Right hindlimb (tissue), 1 donor: ENCODE measurements around the gene TMEM120B.
"Not testable (repeated sequence)": the region's sequence is repeated elsewhere in the genome, so short reads cannot be mapped to it uniquely, and the experiment has no call there.

ENCODE experiments used
- DNase-seq: peaks from one replicate; pipeline ENCODE4 v3.0.0-alpha.2; 2018

TMEM120B gene

DNA sequence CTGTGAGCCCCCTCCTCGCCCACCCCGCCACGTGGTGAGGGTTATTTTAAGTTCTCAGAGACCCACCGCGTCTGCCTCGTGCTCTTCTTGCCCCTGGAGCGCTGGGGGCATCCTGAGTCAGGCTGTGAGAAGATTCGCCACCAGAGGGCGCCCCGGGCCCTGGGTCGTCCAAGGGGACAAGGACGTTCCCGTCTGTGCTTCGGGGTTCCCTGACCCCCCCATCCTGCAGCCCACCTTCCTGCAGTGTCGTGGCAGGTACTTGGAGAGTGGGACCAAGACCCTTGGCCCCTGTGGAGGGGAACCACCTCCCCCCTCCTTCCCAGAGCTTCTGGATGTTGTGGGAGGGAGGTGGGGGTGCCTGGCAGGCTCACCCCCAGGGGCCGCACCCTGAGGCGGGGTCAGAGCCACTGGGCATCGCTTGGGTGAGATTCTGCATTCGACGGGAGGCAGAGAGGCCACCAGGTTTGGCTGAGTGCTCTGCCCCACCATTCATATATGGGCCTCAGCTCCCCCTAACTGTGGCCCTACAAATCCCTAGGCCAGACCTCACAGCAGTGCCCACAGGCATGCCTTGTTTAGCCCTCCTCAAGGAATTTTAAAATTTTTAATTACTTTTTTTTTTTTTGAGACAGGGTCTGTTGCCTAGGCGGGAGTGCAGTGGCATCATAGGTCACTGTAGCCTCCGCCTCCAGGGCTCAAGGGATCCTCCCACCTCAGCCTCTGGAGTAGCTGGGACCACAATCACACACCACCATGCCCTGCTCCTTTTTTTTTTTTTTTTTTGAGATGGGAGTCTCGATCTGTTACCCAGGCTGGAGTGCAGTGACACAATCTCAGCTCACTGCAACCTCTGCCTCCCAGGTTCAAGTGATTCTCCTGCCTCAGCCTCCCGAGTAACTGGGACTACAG lies 63.9 kb downstream of the TMEM120B start:
- peak; percentile 72 for DNase-seq

DNA sequence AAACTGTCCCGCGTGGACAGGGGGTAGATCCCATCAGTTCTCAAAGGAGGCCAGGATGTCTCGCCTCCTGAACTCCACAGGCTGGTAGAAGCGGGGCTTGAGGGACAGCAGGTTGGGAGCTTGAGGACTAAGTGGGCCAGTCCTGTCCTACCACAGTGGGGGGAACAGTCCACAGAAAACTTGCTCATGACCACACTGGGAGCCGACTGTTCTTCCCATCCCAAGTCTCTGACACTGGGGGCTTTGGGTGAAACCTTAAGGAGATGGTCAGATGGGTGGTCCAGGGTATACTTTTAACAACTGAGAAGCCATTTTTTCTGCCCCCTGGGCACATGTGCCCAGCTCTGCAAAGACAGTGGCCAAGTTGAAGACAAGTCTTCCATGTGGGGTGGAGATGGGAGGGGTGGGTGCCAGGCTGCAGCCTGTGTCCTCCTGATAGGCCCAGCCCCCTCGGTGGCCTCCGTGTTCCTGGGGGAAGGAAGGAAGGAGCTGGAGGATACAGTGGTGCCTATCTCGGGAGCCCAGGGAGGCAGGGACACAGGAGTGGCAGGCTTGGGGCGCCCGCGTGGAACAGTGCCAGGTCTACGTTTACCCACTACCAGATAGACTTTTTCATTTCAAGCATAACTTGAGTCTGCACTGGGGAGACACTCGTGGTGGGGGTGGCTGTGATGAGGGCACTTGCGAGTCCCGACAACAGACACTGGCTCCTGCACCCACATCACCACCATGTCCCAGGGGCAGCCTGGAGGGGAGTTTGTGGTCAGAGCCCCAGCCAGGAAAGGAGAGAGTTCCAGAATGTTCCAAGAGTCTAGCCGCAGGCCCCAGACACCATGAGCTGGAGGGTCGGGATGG lies 66.2 kb downstream of the TMEM120B start:
- DNase-seq = no peak

DNA sequence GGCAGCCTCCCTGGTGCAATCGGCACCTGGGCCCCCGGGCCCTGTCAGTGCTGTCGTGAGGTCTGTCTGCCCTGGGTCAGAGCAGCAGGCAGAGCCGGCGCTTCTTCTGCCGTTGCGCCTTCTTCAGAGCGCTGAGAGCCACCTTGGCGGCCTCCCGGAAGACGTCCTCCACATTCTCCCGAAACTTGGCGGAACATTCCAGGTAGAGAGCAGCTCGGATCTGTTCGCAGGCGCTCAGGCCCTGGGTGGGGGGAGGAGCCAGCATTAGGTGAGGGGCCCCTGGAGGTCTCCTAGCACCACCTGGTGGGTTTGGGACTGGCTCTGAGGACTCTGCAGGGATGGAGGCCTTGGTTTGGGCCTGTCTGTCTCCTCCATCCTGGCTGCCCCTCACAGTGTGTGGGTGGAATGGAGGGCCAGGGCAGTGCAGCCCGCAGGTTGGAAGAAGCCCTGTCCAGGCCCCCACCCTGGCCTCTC lies 66.9 kb downstream of the TMEM120B start:
- DNase-seq = no peak

DNA sequence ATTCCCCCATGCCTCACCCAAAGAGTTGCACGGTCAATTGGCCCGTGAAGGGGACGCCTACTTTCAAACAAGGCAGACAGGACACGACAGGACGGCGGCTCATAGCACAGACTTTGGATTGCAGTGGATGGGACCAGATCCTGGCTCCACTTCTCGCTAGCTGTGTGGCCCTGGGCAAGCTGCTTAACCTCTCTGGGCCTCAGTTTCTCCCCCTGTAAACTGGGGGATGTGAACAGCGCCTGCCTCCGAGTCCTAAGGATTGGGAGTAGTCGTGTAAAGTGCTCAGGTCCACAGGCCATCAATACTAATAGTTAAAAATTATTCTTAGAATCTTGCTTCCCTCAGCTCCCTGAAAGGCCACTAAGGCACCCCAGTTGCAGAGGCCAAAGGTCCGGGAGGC lies 67.9 kb downstream of the TMEM120B start:
- no peak for DNase-seq

DNA sequence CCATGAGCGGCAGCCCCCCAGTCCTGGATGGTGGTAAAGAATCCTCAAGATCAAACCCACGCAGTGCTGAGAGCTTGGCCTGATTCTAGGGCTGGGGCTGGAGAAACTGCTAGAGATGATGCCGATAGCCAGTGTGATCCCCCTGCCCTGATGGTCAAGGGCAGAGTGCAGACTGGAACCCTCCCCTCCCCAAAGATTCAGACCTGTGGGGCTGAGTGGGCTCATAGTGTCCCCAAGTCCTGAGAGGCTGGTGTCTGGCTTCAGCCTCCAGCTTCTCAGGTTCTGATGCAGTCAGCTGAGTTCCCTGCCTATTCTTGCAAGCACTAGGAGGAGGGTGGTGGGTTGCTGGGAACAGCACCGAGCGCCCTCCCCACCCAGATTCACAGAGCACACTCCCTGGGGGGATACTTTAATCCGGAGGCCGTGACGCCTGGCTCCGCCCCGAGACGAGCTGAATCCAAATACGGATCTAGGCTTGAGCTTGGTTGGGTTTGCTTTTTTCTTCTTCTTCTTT lies 69.0 kb downstream of the TMEM120B start:
- peak; percentile 46 for DNase-seq

DNA sequence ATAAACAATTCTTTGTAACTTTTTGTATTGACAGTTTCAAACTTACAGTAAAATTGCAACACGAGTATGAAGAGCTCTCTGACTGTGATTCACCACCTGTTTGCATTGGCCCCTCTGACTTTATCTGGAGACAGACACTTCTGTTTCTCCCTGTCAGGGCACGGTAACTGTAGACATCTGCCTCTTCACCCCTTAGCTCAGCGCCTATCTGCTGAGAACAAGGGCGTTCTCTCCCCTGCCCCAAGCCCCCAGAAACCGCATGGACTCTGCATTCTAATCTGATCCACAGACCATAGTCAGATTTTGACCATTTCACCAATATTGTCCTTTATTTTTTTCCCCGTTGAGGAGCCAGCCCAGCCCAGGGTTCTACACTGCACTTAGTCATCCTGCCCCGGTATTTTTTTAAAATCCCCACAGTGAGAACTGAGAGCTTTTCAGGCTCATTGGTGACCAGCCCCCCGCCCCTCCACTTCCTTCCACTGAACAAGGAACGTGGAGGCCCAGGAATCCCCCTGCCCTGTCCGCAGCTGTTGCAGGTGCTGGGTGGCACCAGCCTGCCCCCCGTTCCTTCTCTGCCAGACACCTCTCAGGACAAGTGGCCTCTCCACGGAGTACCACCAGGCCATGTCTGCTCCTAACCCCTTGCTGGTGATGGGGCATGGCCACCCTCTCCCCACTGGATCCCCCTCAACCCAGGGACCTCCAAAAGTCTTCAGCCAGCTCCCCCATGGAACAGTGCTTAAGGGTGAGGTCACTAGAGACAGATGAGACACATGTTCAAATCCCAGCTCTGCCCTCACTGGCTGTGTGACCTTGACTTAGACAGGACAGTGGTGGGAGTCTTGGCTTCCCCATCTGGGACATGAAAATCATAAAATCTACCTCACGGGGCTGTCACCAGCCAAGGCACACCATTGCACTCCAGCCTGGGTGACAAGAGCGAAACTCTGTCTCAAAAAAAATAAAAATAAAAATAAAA lies 69.7 kb downstream of the TMEM120B start:
- no peak for DNase-seq

DNA sequence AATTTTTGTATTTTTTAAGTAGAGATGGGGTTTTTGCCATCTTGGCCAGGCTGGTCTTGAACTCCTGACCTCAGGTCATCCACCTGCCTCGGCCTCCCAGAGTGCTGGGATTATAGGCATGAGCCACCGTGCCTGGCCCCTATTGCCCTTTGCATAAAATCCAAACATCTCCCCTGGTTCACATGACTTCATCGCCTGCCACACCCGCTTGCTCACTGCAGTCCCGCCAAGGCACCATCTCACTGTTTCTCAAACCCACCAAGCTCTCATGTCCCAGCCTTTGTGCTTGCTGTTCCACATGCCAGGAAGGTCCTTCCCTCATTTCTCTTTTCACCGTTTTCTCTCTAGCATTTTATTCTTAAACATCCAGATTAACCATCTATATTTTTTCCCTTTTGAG lies 71.2 kb downstream of the TMEM120B start:
- DNase-seq = no peak

DNA sequence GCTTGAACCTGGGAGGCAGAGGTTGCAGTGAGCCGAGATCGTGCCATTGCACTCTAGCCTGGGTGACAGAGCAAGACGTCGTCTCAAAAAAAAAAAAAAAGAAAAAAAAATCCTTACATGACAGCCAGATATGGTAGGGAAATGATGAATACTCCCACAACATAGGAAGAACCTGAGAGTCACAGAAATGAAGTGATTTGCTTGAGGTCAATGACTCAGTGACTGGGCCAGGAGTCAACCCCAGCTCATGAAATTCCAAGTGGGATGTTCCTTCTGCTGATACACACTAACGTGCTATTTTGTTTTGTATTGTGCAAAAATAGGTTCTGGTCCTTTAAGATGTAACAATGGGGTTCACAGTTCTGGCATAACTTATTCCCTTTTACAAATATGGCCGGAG lies 71.9 kb downstream of the TMEM120B start:
- DNase-seq = no peak

DNA sequence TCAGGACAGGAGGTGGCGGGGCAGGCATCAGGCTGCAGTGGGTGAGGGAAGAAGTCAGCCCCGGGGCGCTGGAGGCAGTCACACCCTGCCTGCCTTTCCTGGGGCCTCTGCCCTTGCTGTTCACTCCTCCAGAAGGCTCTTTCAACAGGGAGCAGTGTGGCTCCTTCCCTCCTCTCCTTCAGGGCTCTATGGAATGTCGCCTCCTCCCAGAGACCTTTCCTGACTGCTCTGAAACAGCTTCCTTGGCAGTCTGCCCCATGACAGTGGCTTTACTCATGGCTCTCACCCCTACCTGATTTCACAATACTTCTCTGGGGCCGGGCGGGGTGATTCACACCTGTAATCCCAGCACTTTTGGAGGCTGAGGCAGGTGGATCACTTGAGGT lies 73.9 kb downstream of the TMEM120B start:
- no peak for DNase-seq

DNA sequence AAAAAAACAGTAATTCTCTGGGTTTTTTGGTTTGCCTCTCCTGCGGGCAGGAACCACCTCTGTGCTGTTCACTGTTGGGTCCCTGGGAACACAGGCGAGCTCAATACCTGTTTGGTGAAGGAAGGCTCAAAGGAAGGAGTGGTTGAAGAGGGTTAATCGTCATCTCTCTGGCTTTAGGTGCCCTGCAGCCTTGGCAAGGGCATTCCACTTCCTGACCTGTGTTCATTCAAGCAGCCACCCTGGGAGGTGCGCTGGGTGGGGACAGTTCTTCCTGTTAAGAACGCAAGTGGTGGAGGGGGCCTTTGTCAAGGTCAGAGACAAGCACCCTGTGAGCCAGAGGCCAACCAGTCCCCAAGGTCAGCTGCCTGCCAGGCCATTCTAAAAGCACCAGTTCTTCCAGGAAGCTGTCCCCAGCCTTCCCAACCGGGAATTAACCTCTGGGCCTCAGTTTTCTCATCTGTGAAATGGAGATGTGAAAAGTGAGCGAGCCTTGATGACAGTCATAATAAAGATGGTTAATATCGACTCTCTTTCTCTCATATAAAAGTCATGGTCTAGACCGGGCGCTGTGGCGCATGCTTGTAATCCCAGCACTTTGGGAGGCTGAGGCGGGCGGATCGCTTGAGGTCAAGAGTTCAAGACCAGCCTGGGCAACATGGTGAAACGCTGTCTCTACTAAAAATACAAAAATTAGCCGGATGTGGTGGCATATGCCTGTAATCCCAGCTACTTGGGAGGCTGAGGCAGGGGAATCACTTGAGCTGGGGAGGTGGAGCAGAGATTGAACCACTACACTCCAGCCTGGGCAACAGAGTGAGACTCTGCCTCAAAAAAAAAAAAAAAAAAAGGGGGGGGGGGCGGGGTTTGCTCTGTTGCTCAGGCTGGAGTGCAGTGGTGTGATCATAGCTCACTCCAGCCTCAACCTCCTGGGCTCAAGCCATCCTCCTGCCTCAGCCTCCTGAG lies 74.8 kb downstream of the TMEM120B start:
- DNase-seq = no peak

DNA sequence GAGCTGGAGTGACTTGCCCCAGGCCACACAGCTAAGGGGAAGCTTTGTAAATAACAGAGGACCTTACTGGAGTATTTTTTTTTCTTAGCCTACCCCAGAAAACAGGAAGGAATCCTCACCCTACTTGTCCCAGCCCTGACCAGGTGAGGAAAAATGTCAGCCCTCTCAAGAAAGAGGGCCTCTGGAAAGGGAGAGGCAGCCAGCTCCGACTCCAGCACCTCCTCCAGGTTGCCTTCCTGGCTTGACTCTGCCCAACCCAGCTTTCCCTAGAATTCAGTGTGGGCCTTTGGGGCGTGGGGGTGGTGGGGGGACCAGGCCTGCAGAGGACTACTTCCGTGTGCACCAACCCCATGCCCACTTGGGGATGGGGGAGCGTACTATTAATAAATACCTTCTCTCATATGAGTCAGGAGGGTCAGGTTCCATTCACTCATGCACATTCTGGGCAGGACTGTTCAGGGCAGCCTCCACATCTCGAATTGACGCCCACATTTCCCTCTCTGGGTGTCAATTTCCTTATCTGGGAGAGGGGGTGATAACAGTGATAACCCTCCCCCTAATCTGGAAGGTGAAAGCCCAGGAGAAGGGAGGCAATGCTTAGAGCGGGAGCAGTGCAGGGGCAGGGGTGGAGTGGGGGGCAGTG lies 75.7 kb downstream of the TMEM120B start:
- DNase-seq = no peak

DNA sequence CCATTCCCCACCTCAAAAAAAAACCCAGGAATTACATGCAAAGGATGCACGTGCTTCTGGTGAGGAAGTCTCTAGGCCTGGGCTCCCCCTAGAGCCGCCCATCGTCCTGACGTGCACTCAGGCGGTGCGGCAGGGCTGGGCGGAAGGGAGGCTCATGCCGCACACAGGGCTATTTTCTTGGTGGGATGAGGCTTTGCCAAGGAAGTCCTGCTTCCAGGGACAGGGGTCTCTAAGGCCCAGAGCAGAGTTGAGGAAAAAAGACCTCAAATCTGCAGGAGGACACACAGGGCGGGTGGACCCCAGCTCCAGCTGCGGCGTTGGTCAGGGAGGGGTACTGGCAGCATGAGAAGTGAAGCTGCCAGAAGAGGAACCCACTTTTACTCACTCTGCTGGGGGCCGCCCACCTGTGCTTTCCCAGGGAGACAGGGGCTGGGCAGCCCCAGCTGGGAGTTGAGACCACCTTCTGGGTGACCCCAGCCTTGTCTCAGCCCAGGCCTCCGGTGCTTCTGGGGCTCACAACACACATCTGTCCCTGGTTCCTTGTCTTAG lies 76.8 kb downstream of the TMEM120B start:
- no peak for DNase-seq

DNA sequence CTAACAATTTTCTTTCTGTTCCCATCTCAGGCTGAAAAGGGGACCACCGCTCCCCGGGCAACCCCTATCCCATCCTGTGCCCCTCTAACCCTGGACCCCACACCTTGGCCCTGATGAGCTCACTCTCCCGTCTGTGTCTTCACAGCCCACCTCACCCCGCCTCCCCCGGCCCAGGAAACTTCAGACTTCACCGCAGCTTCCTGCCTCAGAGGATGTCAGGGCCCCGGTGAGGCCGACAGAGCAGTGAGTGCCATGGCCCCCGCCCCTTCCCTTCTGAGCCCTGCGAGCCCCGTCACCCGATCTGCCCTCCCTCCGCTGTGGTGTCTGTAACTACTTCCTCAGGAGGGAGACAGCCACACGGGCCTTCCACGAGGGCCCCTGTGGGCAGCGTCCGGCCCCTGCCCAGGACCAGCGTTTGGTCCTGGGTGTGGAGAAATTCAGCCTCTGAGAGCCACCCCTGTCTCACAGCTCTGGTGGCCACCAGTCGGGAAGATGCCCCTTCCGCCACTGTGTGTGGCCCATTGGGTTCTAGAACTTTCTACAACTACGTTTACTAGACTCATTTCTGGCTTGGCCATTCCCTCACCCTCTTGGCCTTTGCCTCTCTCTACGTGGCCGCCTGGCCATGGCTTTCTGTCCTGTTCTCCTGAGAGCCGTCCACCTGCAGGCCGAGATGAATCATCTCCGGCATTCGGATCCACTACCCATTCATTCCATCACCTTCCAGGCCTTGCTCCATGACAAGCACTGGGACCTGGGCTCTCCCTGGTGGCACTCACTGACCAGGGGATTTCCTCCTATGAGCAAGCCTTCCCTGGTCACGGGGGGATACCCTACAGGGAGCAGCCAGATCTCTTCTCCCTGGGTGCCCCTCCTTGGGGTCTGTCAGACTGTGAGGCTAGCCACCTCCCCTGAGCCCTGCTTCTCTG lies 77.5 kb downstream of the TMEM120B start:
- DNase-seq = no peak

DNA sequence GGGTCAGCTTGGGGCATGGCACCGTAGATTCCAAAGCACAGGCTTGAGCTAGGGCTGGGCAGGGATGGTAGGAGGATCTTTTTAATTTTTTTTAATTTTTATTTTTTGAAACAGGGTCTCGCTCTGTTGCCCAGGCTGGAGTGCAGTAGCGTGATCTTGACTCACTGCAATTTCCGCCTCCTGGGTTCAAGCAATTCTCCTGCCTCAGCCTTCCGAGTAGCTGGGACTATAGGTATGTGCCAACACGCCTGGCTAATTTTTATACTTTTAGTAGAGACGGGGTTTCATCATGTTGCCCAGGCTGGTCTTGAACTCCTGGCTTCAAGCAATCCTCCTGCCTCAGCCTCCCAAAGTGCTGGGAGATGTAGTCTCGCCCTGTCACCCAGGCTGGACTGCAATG lies 78.2 kb downstream of the TMEM120B start:
- not testable (repeated sequence) for DNase-seq

DNA sequence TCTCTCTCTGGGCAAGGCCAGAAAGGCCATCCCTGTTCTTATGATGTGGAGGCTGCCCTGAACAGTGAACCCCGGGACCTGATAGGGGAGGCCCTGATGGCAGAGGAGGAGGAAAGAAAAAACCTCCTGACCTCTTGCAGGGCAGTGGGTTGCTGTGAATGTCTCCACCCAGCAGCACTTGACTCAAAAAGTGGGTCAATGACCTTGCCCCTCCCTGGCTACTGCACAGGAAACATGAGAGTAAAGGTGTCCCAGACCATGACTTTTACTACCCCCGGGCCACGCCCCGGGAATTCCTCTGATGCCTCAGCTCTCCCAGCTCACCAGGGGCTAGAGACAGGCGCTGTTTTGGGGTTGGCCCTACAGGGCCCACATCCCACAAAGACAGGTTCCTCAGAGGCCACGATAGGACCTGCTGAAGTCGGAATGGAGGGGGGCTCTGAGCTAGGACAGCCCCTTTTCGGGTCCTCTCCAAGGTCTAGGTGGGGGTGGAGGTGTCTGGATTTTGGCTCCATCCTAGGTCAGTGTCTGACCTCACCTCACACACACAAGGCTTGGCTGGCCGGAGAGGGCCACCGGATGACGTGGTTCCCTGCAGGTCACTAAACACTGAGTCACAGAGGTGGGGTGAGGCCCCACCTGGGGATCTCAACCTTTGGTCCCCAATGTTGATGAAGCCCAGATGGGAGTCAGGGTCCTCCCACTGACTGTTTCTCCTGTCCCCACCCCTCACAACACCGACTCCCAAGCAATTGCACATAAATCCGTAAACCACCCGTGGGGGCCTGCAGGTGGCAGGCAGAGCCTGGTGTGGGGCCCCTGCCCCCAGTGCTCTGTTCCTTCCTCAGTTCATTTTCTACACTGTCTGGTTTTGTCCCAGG lies 79.4 kb downstream of the TMEM120B start:
- DNase-seq = no peak

DNA sequence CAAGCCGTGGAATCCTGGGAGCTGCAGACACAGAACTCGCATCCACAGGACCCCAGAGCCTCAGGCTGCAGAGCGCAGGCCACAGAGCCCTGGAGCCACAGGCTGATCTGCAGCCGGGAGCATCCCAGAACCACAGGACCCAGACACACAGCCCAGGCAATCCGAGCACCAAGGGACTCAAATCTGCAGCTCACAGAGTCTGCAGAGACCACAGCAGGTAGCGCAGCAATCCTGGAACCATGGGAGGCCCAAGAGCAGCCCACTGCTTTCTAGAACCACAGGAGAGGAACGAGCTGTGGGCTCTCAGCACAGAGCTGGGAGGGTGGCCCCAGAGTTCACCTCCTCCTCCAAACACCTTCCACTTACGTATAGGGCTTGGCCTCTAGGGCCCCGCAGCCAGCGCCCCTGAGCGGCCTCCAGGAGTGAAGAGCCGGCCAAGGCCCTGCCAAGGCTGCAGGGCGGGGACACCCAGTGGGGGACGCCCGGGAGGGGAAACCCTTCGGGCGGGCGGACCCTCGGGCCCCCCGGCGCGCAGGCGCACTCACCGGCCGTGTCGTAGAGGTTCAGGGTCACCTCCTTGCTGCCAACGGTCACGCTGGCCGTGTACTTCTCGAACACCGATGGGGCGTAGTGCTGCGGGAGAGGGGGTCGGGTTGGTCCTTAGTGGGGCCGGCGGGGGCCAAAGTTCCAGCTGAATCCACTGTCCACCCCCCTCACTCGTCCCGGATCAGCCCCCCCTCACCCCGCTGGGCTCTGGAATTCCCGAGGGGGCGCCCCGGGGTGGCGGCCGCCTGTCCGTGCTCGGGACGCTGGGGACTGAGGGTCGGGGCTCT lies 80.3 kb downstream of the TMEM120B start:
- no peak for DNase-seq

DNA sequence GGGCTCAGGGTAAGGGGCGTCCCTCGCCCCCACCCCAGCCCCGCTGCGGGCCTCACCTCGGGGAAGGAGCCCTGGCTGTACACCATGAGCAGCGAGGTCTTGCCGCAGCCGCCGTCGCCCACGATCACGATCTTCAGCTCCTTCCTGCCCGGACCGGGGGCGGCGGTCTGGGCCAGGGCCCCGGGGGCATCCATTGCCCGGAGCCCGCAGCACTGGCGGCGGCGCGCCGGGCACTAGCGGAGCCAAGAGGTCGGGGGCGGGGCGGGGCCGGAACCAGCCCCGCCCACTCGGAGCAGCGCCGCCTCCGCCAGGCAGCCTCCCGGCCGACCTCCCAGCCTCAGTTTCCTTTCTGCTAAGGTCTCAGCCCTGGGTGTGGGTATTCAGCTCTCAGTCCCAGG lies 80.9 kb downstream of the TMEM120B start, which contains the start of gene RHOF:
TSS of gene RHOF (minus strand) at position 249 of the 398 bp plus-strand sequence. CDS start at position 194, 55 bp downstream.
- DNase-seq = no peak
